ENCODE results near the gene RADIL.

DNA sequence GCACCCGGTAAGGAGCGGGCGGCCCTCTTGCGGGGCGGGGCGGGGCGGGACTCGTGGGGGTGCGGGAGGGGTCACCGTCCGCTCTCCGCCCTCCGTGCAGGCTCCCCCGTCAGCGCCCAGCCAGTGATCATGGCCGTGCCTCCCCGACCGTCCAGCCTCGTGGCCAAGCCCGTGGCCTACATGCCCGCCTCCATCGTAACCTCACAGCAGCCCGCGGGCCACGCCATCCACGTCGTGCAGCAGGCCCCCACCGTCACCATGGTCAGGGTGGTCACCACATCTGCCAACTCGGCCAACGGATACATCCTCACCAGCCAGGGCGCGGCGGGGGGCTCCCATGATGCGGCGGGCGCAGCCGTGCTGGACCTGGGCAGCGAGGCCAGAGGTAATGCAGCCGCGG lies 124.3 kb downstream of the RADIL start:
- TF ChIP-seq HDGF (IDR thresholded peaks at IDR 0.05; ENCODE audit: borderline replicate concordance) (no peak), TARDBP (IDR thresholded peaks at IDR 0.05) (no peak), ARNT (IDR thresholded peaks at IDR 0.05) (no peak), FOXA1 (IDR thresholded peaks at IDR 0.05) (no peak), ELF4 (IDR thresholded peaks at IDR 0.05) (no peak), FOXM1 (IDR thresholded peaks at IDR 0.05; ENCODE audit: borderline replicate concordance) (no peak), SP1 (IDR thresholded peaks at IDR 0.05) (no peak), SUZ12 (IDR thresholded peaks at IDR 0.05) (no peak), NFRKB (IDR thresholded peaks at IDR 0.05) (no peak), ZNF384 (IDR thresholded peaks at IDR 0.05) (no peak), L3MBTL2 (conservative IDR thresholded peaks at IDR 0.05) (no peak), BHLHE40 (IDR thresholded peaks at IDR 0.05; ENCODE audit: borderline replicate concordance) (no peak)
- TF ChIP-seq, protein P1, sequence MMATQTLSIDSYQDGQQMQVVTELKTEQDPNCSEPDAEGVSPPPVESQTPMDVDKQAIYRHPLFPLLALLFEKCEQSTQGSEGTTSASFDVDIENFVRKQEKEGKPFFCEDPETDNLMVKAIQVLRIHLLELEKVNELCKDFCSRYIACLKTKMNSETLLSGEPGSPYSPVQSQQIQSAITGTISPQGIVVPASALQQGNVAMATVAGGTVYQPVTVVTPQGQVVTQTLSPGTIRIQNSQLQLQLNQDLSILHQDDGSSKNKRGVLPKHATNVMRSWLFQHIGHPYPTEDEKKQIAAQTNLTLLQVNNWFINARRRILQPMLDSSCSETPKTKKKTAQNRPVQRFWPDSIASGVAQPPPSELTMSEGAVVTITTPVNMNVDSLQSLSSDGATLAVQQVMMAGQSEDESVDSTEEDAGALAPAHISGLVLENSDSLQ (IDR thresholded peaks at IDR 0.05) = no peak

Data from HEK293T (cell line).